Amniotic epithelial cell (primary cell): ENCODE measurements around the gene KRT40.
"Not testable (repeated sequence)": the region's sequence is repeated elsewhere in the genome, so short reads cannot be mapped to it uniquely, and the experiment has no call there.

Experiments
- DNase-seq: peaks from one replicate; pipeline ENCODE4 v3.0.0-alpha.2; 2010; ENCODE audit warnings: low read depth

KRT40 gene

DNA sequence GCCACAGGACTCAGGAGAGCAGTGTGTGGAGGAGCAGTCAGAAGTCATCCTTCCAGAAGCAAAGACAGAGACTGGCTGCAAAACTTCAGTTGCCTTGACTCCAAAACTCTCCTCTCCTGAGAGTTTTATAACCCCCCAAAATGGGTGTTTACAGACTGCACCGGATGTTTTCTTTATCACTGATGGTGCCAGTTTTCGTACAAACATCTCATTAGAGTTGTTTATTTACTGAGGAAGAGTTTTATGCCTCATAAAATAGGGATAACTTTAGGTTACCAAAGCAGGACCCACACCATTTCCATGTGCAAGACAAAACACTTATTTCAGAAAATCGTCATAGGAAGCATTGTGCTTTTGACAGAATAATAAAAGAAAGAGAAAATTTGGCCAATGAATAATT is at the start of gene KRT40:
Gene KRT40 (minus strand): TSS at position 101 of the 400 bp plus-strand sequence. CDS start 53 bp downstream, at position 48.
- no peak for DNase-seq

DNA sequence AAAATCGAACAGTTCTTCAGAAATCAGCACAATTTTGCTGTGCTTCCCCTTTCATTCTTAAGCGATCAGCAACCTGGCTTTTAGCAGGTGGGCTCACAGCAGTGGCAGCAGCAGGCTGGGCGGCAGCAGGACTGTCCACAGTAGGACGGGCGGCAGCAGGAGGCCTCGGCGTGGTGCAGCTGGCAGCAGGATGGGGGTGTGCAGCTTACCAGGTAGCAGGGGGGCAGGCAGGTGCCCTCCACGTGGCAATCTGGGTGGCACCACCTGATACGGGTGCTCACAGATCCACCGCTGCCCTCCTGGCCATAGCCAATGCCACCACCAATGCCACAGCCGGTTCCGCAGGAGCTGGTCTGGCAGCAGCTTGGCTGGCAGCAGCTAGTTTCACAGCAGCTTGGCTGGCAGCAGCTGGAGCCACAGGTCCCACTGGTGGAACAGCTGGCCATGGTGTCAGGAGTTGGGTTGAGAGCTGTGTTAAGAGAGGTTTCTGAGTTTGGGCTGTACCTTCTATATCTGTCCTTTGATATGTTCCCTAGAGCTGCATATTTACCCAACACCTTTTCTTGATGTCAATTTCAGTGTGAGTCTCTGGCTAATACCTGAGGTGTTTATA is 45.6 kb upstream of the KRT40 start, which contains the start of gene KRTAP1-4:
Gene KRTAP1-4 (minus strand): TSS at position 563 of the 613 bp plus-strand sequence. CDS start 117 bp downstream, at position 446.
- DNase-seq = no peak

DNA sequence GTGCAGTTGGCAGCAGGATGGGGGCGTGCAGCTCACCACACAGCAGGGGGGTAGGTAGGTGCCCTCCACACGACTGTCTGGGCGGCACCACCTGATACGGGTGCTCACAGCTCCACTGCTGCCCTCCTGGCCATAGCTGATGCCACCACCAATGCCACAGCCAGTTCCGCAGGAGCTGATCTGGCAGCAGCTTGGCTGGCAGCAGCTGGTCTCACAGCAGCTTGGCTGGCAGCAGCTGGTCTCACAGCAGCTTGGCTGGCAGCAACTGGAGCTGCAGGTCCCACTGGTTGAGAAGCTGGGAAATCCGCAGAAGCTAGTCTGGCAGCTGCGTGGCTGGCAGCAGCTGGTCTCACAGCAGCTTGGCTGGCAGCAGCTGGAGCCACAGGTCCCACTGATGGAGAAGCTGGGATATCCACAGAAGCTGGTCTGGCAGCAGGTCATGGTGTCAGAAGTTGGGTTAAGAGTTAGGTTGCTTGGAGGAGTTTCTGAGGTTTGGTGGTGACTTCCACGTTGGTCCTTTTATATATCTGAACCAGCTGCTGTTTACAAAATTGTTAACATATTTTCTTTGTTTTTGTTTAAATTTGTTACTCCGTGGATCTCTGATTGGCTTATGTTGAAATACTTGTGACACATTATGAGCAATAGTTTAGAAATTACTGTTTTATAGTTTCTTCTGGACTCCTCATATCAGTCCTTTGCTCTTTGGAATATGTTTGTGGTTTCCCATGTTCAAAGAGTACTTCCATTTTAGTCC is 42.8 kb upstream of the KRT40 start, which contains the start of gene KRTAP1-5:
Gene KRTAP1-5 (minus strand): TSS at position 494 of the 757 bp plus-strand sequence. CDS start 53 bp downstream, at position 441.
- peak; percentile 82 for DNase-seq

DNA sequence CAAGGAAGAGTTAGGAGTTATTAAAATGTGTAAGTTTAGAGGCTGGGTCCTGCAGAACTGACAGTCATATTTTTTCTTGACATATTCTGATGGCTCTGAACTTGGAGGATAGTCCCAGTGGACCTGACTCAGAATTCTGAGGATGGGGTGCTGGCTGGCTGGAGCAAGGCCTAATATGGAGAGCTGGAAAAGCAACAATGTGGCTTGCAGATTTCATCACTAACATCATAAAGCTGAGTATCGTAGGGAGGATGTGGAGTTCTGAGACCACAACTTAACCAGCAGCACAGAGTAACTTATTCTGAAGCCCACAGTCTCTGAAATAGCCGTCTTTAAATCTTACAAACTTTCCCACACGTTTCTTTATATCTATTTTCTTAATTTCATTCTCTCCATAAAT is 40.6 kb upstream of the KRT40 start:
- peak; percentile 21 for DNase-seq

DNA sequence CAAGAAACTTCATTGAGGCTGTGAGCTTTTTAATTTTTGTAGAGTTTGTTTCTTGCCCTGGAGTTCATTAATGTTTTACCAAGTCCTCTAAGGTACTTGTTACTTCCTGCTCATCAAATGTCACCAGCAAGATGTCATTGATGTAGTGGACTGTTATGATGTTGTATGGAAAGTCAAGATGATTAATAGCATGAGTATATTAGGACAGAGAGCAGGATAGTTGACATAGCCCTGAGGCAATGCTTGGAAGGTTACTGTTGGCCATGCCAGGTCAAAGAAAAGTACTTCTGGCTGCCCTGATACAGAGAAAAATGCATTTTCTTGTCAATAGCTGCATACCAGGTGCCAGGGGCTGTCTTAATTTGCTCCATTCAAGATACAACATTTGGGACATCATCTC is 36.2 kb upstream of the KRT40 start:
- DNase-seq = no peak

DNA sequence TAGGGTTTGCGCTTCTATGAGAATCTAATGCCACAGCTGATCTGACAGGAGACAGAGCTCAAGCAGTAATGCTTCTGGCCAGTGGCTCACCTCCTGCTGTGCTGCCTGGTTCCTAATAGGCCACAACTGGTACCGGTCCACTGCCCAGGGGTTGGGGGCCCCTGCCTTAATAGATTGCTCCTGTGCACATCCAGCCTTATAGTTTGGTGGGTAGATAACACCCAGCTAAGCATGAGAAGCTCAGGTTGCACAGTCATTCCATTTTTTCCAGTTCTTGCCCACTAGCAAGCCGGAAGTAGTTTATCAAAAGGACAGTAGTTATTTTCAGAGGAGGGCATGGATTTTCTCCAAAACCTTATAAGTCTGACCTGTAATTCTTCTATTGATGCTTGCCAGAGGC is 35.3 kb upstream of the KRT40 start:
- DNase-seq = no peak

DNA sequence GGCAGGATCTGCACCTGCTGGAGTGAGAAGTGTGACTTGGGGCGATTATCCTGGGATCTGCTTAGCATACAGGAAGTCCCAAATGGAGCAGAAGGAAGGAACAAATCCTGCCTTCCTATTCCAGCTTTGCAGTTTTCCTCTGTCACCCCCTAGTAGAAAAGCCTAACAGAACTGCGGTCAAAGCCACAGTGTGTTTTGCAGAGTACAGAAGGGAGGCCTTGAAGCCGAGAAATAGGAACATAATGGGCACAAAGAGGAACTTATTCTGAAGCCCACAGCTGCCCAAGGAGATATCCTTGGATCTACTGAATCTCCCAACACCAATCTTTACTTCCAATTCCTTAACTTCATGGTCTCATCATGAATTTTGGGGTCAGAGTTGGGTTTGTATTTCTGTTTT is 34.4 kb upstream of the KRT40 start:
- DNase-seq = no peak

DNA sequence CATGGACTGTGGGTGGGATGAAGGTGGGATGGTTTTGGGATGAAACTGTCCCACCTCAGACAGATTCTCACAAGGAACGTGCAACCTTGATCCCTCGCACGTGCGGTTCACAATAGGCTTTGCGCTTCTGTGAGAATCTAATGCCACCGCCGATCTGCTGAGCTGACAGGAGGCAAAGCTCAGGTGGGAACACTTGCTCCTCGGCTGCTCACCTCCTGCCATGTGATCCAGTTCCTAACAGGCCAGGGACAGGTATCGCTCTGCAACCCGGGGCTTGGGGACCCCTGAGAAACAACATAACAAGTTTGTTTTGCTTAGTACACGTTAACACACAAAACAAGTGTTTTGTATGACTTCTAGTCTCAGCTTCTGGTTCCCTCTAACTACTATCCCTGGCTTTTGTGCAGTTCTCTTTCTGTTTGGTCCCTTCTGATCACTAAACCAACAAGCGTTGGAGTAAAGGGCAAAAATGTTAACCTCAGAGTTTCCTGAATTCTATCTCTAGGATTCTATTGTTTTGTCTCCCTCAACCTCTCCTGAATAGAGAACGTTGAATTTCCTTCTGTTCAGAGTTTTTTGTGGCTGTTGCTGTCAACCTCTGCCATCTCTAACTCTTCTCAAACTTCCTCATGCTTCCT is 32.6 kb upstream of the KRT40 start:
- DNase-seq = no peak

DNA sequence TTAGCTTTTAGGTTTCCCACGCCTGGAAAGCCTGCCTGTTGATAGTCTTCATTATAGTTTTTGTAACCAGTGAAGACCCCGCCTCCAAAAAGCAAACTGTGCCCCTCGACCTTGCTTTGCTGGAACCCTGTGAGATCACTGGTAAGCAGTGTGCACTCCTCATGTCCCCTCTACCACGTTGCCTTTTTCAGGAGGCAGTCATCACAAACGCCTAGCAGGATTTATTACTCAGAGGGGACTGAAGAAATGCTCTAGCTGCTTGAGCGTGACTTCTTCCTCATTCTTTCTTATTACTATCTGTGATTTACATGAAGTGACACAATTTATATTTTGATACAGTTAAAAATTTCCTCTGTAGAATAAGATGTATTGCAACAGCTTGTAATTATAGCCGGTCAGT is 31.3 kb upstream of the KRT40 start:
- DNase-seq = no peak

DNA sequence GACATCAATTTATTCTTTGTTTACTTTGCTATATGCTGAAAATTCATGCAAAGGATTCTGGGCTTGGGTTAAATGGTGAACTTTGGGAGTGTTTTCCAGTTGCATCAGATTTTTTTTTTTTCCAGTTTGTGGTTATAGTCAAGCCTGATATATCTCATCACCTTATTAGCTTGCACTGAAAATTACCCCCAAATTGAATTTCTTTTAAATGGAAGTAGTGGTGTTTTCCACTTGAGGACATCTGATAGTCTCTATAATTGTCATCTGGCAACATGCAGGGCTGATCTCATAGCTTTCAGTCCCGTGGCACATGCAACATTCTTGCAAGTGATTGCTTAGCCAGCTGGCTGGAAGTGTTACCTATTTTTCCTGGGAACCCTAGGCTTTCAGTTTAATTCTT is 29.5 kb upstream of the KRT40 start:
- DNase-seq = no peak

DNA sequence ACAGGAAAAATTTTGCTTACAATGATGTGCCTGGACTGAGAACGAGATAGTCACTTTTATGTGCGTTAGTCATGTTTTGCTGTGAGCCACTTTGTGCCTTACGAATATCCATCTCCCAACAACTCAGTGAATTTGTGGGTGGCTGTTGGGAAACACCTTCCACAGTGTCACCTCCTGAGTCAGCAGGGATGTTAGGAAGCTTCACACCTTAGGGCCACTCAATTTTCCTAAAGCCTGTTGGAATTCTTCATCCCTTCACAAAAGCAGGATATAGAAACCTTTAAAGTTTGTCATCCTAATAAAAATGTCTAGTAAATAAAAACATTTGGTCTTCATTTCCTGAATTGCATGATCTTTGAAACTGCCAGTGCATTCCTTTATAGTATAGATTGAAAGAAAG is 29.1 kb upstream of the KRT40 start:
- no peak for DNase-seq

DNA sequence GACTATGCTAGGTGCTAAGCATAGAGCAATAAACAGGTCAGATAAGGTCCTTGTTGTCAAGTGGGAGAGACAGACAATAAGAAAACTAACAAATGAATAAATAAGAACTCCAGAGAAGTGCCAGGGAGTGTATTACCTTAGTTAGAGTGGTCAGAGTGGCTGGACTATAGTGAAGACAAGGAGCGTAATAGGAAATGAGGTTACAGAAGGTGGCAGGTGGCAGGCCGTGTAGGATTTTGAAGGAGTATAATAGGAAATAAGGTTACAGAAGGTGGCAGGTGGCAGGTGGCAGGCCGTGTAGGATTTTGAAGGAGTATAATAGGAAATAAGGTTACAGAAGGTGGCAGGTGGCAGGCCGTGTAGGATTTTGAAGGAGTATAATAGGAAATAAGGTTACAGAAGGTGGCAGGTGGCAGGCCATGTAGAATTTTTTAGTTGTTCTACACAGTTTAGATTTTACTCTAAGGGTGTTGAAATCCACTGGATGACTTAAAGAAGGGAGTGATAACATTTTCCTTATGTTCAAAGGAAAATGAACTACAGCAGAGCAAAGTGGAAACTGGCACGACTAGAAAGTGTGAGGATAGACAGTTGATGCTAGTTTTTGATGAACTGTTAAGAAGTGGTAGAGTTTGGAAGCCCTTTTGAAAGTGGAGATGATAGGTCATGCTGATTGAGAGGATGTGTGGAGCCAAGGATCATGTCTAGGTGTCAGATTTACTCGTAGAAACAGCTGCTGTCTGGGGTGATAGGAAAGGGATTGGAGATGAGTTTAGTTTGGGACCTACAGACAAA is 28.4 kb upstream of the KRT40 start:
- no peak for DNase-seq

DNA sequence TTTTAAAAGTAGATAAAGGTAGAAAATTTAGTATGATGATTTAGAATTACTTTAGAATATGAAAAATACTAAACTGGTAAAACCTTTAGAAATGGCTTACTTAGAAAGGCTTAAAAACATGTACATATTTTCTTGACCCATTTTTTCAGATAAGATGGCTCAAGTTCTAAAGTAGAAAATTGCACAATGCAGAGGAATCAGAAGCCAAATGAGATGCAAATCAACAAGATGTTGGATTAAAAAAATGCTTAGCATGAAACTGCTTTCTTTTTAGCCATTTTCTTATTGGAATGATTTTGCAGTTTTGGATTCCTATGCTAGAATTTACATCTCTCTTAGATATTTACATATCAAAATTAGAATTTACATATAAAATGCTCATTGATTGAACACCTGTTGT is 26.3 kb upstream of the KRT40 start:
- peak; percentile 63 for DNase-seq

DNA sequence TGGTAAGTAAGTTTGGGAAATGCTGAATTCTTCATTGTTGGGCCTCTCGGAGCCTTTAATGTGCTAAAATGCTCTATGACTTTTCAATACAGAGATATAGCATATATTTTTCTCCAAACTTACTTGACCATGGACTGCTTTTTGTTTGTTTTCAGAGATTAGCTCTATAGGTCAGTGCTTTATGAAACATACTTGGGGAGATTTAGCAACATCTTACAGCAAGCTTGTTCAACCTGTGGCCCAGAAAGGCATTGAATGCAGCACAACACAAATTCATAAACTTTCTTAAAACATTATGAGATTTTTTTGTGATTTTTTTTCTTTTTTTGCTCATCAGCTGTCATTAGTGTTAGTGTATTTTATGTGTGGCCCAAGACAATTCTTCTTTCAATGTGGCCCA is 25.8 kb upstream of the KRT40 start:
- DNase-seq = no peak

DNA sequence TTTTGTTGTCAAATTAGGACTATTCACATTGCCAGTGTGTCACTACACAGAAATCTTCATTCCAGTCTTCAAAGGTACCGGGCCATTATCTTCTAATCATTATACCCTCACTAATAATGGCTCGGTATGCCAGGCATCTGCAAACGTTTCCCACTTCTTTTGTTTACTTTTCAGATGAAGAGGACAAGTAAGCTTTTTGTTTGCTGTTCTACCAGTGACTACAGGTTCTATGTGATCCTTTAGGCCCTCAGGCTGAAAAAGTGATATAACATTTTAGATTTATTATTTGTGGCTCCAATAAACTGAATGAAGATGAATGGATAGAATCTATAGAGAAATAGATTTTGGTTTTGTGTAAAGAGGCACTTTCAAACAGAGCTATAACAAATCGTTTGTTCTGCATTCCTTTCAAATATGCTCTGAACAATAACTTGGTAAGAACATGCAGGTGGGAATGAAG is 25.2 kb upstream of the KRT40 start:
- DNase-seq = no peak

DNA sequence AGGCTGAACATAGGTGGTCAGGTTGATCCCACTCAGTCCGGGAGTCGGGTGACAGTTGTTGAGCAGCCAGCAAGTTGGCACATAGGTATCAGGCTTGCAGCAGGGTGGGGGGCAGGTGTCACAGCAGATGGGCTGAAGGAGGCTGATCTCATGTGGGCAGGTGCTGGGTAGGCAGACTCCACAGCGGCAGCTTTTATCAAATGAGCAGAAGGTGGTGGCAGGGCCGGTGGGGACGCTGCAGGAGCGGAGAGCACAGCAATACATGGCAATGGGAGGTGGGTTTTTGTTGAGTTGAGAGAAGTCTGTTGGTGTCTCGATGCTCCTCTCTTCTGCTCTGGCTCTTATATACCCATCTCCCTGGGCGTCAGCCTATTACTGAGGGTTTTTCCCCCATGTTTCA is 24.7 kb upstream of the KRT40 start, which contains the start of gene KRTAP3-1:
Gene KRTAP3-1 (minus strand): TSS at position 318 of the 400 bp plus-strand sequence. CDS start 54 bp downstream, at position 264.
- DNase-seq = no peak

DNA sequence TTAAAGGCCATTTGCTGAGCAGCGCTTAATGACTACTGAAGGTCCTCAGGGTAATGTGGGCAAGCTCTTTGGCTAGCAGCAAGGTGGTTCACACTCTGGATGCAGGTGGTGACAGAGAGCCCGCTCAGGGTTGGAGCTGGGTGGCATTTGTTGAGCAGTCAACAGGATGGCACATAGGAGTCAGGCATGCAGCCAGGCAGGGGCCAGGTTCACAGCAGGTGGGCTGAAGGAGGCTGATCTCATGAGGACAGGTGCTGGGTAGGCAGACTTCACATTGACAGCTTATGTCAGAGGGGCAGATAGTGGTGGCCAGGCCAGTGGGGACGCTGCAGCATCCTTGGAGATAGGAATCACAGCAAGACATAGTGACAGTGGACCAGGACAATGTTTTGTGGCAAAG is 20.3 kb upstream of the KRT40 start:
- no peak for DNase-seq

DNA sequence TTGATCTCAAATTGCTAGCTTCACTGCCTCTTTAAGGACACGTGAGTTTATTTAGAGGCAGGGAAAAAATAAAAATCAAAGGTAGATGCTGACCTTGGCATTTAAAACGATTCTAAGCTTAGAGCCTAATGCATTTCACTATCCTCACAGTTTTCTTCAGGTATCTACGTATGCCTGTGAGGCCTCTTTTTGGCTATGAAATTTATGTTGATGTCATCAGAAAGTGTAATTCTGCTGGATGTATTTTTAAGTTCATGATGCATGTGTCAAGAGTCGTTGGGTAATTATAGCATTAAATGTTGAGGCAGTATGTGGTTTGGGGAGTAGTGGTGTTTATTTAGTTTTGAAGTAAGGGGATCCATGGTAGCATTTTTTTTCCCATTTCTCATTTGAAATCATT is 19.8 kb upstream of the KRT40 start:
- peak; percentile 65 for DNase-seq

DNA sequence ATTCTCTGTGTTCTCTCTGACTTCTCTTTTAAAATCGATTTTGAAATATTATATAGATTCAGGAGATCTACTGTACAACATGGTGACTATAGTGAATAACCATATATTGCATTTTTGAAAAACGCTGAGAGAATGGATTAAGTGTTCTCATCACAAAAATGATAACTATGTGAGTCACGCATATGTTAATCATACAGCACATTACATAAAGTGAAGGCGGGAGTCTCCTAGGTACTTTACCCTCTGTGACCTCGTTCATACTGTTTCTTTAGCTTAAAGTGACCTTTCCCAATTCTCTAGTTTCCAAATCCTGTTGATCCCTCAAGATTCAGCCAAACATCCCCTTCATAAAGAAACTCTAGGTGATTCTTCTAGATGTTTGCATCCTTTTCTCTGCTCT is 18.7 kb upstream of the KRT40 start:
- DNase-seq = peak; percentile 71

DNA sequence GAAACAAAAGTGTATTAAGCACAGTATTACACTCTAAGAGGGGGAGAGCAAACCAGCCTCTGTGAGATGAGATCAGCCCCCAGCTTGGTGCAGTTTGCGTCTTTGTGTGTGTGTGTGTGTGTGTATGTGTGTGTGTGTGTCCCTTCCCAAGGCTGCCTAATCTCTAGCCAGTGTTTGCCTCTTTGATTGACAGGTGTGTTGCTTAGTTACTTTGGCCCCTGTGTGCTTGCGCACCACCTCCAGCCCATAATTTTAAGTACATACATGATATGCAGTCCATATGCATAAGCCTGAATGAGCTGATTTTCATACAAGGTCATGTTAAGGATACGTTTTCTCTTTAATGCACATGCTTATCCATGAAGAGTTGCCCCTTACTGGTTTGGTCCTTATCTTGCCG is 17.7 kb upstream of the KRT40 start:
- DNase-seq = no peak

DNA sequence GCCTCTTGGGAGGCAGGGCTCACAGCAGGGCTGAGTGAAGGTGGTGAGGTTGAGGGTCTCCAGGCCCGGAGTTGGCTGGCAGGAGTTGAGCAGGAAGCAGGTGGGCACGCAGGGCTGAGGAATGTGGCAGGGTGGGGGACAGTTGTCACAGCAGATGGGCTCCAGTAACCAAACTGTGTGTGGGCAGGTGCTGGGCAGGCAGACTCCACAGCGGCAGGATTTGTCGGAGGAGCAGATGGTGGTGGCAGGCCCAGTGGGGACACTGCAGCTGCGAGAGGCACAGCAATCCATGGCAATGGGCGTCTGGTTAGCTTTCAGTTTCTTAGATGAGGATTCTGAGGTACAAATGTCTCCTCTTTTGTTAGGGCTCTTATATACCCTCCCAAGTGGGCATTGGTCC is 15.4 kb upstream of the KRT40 start, which contains the start of gene KRTAP3-2:
Gene KRTAP3-2 (minus strand): TSS at position 344 of the 400 bp plus-strand sequence. CDS start 53 bp downstream, at position 291.
- DNase-seq = not testable (repeated sequence)

DNA sequence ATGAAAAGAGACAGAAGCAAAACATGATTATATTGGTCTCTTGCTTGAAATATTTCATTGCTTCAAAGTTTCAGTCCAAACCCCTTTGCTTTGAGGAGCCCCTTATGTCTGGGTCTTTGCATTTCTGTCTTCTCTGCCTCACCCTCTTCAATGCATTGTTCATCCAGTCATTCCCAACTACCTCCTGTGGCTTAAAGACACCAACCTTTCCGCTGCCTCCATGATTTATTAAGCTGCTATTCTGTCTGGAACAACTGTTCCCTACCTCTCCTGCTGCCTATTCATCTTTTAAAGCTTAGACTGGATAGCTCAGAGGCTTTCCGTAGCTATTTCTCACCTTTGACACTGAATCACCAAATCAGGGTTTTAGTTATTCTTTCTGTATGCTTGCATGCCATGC is 13.2 kb upstream of the KRT40 start:
- DNase-seq = no peak
